GM18519 (cell line): ENCODE data around the gene IKBKG.
"Not testable (repeated sequence)": the region's sequence is repeated elsewhere in the genome, so short reads cannot be mapped to it uniquely, and the experiment has no call there.

Experiments
- ATAC-seq: cut with Tn5 transposase; IDR thresholded peaks from one replicate; pipeline ENCODE4 v1.9.1; 2021; ENCODE audit warnings: mild to moderate bottlenecking, moderate library complexity; ENCODE audit not compliant: unreplicated experiment, low FRiP score

The IKBKG gene

GRCh38 chrX:154552112-154552806 lies 4.8 kb downstream of the IKBKG start:
- ATAC-seq: not testable (repeated sequence)

- ATAC-seq: not testable (repeated sequence)
Observed at GRCh38 chrX:154558060-154558690, 10.8 kb downstream of the IKBKG start.

GRCh38 chrX:154558896-154559295 lies 11.5 kb downstream of the IKBKG start:
- ATAC-seq: not testable (repeated sequence)

GRCh38 chrX:154560326-154560725 lies 12.9 kb downstream of the IKBKG start:
- not testable (repeated sequence) for ATAC-seq

GRCh38 chrX:154562295-154562694 lies 14.9 kb downstream of the IKBKG start:
- ATAC-seq: not testable (repeated sequence)

GRCh38 chrX:154570361-154570760 lies 22.9 kb downstream of the IKBKG start:
- ATAC-seq: not testable (repeated sequence)

- ATAC-seq: not testable (repeated sequence)
Observed at GRCh38 chrX:154573061-154573460, 25.6 kb downstream of the IKBKG start.

GRCh38 chrX:154575076-154575475 lies 27.7 kb downstream of the IKBKG start:
- ATAC-seq: not testable (repeated sequence)

GRCh38 chrX:154582994-154583393 lies 35.6 kb downstream of the IKBKG start:
- ATAC-seq: not testable (repeated sequence)

- ATAC-seq: not testable (repeated sequence)
Observed at GRCh38 chrX:154584585-154585183, 37.3 kb downstream of the IKBKG start, which contains the start of gene CTAG1A. TSS of gene CTAG1A (plus strand) at chrX:154585133. CDS start at chrX:154585207, 74 bp downstream.

- ATAC-seq: not testable (repeated sequence)
Observed at GRCh38 chrX:154590415-154590814, 43.0 kb downstream of the IKBKG start.

- ATAC-seq: no peak
Observed at GRCh38 chrX:154592505-154592904, 45.1 kb downstream of the IKBKG start.

GRCh38 chrX:154593201-154593600 lies 45.8 kb downstream of the IKBKG start:
- ATAC-seq: no peak

- no peak for ATAC-seq
Observed at GRCh38 chrX:154594491-154594890, 47.1 kb downstream of the IKBKG start.

- no peak for ATAC-seq
Observed at GRCh38 chrX:154595559-154596249, 48.3 kb downstream of the IKBKG start.

- ATAC-seq: no peak
Observed at GRCh38 chrX:154596290-154596929, 49.0 kb downstream of the IKBKG start.

GRCh38 chrX:154597221-154597620 lies 49.8 kb downstream of the IKBKG start:
- ATAC-seq: no peak

GRCh38 chrX:154598656-154599055 lies 51.2 kb downstream of the IKBKG start:
- ATAC-seq: no peak

GRCh38 chrX:154599531-154599930 lies 52.1 kb downstream of the IKBKG start:
- no peak for ATAC-seq

- ATAC-seq: no peak
Observed at GRCh38 chrX:154600759-154601374, 53.4 kb downstream of the IKBKG start.
